ENCODE results near the gene ISG20.
A peak's percentile ranks its signal among the peaks of the same experiment; 100 is the strongest.

ISG20 gene

GRCh38 chr15:88638626-88639372 lies at the start of gene ISG20:
Gene ISG20 (plus strand): TSS chr15:88639016. CDS start chr15:88639367, 351 bp downstream.
- DNase-seq = peak; percentile 72

- no peak for DNase-seq
Observed at GRCh38 chr15:88590759-88591158, 48.1 kb upstream of the ISG20 start.

- no peak for DNase-seq
Observed at GRCh38 chr15:88591384-88591783, 47.4 kb upstream of the ISG20 start.

- DNase-seq = peak; percentile 55
Observed at GRCh38 chr15:88603885-88604284, 34.9 kb upstream of the ISG20 start.

GRCh38 chr15:88604381-88605188 lies 34.2 kb upstream of the ISG20 start:
- peak; percentile 74 for DNase-seq

- DNase-seq = peak; percentile 58
Observed at GRCh38 chr15:88605189-88606069, 33.4 kb upstream of the ISG20 start.

GRCh38 chr15:88606070-88606794 lies 32.6 kb upstream of the ISG20 start:
- peak; percentile 67 for DNase-seq

GRCh38 chr15:88607951-88608350 lies 30.9 kb upstream of the ISG20 start:
- DNase-seq = peak; percentile 16

- DNase-seq = no peak
Observed at GRCh38 chr15:88608607-88609181, 30.1 kb upstream of the ISG20 start.

- DNase-seq = no peak
Observed at GRCh38 chr15:88609344-88610090, 29.3 kb upstream of the ISG20 start.

GRCh38 chr15:88610701-88611231 lies 28.1 kb upstream of the ISG20 start:
- DNase-seq = peak; percentile 82

- no peak for DNase-seq
Observed at GRCh38 chr15:88612186-88612796, 26.5 kb upstream of the ISG20 start.

GRCh38 chr15:88613074-88613944 lies 25.5 kb upstream of the ISG20 start:
- peak; percentile 14 for DNase-seq

- DNase-seq = no peak
Observed at GRCh38 chr15:88615303-88616107, 23.3 kb upstream of the ISG20 start.

- no peak for DNase-seq
Observed at GRCh38 chr15:88616240-88616639, 22.6 kb upstream of the ISG20 start.

GRCh38 chr15:88617031-88617722 lies 21.6 kb upstream of the ISG20 start:
- no peak for DNase-seq

- DNase-seq = no peak
Observed at GRCh38 chr15:88617790-88618189, 21.0 kb upstream of the ISG20 start.

- no peak for DNase-seq
Observed at GRCh38 chr15:88618686-88619085, 20.1 kb upstream of the ISG20 start.
